ENCODE data around the gene CCDC148. TPM values are rescaled to one million over a fixed set of nuclear protein-coding genes. Genes with fewer than 3 reads are reported as not detected.

The CCDC148 gene
- total RNA-seq, 2 experiments from 2014 or later: 0.16 TPM; not detected in 1

DNA sequence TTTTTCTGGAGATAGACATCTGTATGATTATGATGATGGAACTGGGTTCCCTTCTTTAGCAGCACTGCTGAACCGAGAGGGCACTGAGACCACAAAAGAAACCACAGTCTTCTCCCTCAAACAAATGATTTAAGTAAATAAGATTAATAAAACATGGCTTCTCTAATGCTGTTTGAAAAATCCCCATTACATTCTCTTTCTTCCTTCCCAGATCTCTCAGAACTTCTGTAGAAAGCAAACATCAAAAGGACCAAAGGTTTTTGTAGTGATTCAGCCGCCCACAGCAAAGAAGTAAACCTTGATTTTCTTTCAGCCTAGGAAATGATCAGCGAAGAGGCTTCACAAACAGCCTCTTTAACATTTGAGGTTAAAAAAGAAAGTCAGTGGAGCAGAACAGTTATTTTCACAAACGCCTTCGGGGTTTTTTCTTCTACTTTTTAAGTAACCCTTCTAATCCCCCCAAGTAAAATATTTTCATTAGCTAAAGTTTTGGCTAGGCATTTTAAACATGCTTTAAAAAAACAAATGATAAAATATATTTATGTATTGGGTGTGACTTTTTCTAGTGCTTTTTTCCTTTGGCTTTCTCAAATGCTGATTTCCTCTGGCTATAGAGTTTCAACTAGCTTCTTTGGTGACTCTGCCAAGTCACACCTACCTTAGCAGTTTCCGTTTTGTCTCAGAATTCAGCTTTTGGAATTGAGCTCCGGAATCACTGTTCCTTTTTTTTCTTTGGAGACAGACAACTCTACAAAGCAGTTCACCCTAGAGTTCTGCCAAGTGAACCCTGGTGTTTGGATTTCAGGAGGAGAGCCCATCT is 265.3 kb downstream of the CCDC148 start:
- POLR2A ChIA-PET: no interaction called here
- DNase-seq (no peak), ATAC-seq (peak; percentile 58)
- H3K27ac Mint-ChIP-seq: no peak overlapping the region
- no peaks in the 10 kb centered on the region for H3K36me3 Mint-ChIP-seq (ENCODE audit: low read depth)
- H3K9me3 Mint-ChIP-seq (ENCODE audit: insufficient read depth): no peaks in the 10 kb centered on the region
- no peak overlapping the region for H3K4me3 Mint-ChIP-seq
- H3K4me1 Mint-ChIP-seq (ENCODE audit: low read depth): peaks cover 21% of the 10 kb centered on the region
- peaks cover 16% of the 10 kb centered on the region for H3K27me3 Mint-ChIP-seq (ENCODE audit: low read depth)
- CTCF ChIA-PET: interaction anchor here (0.7 kb wide), 1 partner anchor 12 kb away, joined by 3 read pairs; no protein-coding TSS in a partner anchor

DNA sequence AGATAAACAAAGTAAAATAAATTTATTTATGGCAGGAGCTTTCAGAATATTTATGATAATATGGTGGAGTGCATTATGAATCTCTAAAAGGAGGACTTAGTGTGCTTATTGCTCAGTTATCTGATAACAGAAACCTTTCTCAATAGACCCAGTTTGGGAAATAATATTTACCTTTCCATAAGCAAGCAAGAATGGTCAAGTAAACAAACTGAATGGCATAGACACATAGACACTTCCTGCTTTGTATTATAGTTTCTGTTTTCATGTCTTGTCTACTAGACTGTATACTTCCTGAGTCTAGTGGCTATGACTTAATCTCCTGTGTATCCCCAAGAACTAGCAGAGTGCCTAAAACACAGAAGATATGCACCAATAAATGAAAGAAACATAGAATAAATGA is 267.0 kb downstream of the CCDC148 start:
- no peaks in the 10 kb centered on the region for H3K9me3 Mint-ChIP-seq (ENCODE audit: insufficient read depth)
- ATAC-seq (no peak), DNase-seq (no peak)
- no peaks in the 10 kb centered on the region for H3K36me3 Mint-ChIP-seq (ENCODE audit: low read depth)
- no peak overlapping the region for H3K27ac Mint-ChIP-seq
- H3K27me3 Mint-ChIP-seq (ENCODE audit: low read depth): peaks cover 10% of the 10 kb centered on the region
- ChIA-PET POLR2A (no interaction called here), CTCF (no interaction called here)
- peaks cover 21% of the 10 kb centered on the region for H3K4me1 Mint-ChIP-seq (ENCODE audit: low read depth)
- no peak overlapping the region for H3K4me3 Mint-ChIP-seq

DNA sequence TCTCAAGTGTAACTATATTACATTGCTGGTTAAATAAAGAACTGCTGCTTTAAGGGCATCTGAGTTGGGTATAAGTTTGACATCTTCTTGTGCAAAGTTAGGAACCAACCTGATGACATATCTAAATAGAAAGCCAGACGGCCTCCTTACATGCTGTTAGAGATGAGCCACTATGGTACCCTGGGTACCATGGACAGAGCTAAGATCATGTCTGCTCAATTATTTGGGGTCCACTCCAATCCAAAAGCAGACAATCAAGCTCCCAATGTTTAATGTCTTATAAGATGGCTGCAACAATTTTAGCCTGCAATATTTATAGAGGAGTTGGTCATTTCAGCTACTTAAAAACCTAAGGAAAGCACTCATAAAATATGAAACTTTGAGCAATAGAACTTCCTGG is 268.6 kb downstream of the CCDC148 start:
- ATAC-seq (no peak), DNase-seq (no peak)
- Mint-ChIP-seq H3K4me1 (ENCODE audit: low read depth) (peaks cover 21% of the 10 kb centered on the region), H3K9me3 (ENCODE audit: insufficient read depth) (no peaks in the 10 kb centered on the region), H3K27ac (no peak overlapping the region), H3K36me3 (ENCODE audit: low read depth) (no peaks in the 10 kb centered on the region), H3K4me3 (no peak overlapping the region), H3K27me3 (ENCODE audit: low read depth) (peaks cover 7% of the 10 kb centered on the region)
- CTCF ChIA-PET: no interaction called here
- POLR2A ChIA-PET: no interaction called here

DNA sequence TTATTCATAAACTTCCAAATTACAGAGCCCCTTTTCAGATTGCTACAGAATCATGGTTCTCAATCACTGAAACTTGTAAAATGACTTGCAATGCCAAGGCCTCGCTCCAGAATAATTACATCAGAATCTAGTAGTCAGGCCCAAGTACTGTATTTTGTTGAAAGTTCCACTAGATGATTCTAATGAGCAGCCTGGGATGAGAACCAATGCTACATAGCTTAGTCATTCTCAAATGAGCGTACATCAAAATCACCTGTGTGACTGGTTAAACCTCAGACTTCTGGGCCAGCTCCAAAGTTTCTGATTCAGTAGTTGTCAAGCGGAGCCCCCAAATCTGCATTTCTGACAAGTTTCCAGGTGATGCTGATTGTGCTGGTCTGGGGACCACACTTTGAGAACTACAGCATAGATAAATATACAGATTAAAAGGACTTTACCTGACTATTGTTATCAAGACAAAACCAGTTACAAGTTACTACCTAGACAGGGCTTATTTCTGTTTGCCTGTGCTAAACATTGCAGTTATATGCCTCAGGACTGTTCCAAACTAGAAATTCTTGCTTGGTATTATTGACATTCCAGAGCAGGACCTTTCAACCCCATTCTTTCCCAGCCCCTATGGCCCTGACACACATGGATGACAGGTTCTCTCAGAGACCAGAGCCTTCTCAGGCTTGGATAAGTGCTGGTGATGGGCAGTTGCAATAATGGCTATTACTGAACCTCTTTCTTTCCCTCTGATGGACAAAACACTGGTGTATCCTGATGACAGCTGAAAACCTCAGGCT is 271.8 kb downstream of the CCDC148 start:
- POLR2A ChIA-PET: no interaction called here
- H3K27me3 Mint-ChIP-seq (ENCODE audit: low read depth): peaks cover 21% of the 10 kb centered on the region

DNA sequence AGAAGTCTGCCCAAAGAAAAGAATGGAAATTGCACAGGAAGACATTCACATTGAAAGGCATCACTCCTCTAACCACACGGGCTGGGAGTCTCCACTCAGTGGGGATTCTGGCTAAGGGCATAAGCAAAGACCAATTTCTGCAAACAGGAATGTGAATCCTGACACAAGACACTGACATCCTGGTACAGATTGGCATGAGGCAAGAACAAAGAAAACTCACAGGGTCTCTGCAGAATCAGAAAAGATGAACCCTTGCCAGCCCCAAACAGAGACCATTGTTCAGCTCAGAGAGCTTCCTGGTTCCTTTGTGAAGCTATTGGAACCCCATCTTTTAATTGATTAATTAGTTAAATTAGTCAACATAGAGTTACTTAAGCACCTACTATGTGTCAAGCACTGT is 272.6 kb downstream of the CCDC148 start:
- ChIA-PET CTCF (no interaction called here), POLR2A (no interaction called here)
- DNase-seq (no peak), ATAC-seq (no peak)
- peaks cover 17% of the 10 kb centered on the region for H3K27me3 Mint-ChIP-seq (ENCODE audit: low read depth)
- H3K4me3 Mint-ChIP-seq: no peak overlapping the region
- H3K27ac Mint-ChIP-seq: no peak overlapping the region
- H3K36me3 Mint-ChIP-seq (ENCODE audit: low read depth): no peaks in the 10 kb centered on the region
- no peaks in the 10 kb centered on the region for H3K9me3 Mint-ChIP-seq (ENCODE audit: insufficient read depth)
- H3K4me1 Mint-ChIP-seq (ENCODE audit: low read depth): no peaks in the 10 kb centered on the region

More for the DNA sequence above, 271.8 kb downstream of the CCDC148 start:
- DNase-seq: no peak
- H3K4me3 Mint-ChIP-seq: no peak overlapping the region
- no peaks in the 10 kb centered on the region for H3K9me3 Mint-ChIP-seq (ENCODE audit: insufficient read depth)
- no peak for ATAC-seq
- H3K4me1 Mint-ChIP-seq (ENCODE audit: low read depth): peaks cover 4% of the 10 kb centered on the region
- H3K27ac Mint-ChIP-seq: no peak overlapping the region
- CTCF ChIA-PET: no interaction called here
- no peaks in the 10 kb centered on the region for H3K36me3 Mint-ChIP-seq (ENCODE audit: low read depth)

DNA sequence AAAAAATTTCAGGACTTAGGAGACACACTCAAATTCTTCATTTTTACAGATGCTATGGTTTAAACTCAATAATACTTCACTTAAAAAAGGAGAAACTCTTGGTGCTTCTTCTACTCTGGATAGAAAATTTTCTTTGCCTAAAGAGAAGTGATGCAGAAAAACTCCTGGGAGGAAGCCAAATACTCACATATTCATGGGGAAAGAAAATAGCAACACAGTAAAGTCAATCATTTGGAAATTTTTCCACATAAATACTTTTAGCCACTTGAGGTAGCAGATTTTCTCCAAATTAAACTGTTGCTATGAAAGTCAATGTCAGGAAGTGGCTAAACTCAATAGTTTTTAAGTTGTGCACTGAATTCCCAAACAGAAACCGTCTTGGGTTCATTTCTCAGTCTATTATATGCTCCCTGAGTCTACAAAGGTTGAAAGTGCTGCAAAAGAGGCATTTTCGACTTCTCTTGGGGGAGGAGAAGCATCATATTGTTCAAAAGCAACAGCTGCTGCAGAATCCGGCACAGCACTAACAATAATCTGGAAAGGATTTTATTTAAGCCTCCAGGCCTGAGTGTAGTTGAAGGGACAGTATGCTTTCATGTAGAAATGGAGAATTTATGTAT is 273.8 kb downstream of the CCDC148 start:
- no peak for ATAC-seq
- Mint-ChIP-seq H3K36me3 (ENCODE audit: low read depth) (no peaks in the 10 kb centered on the region), H3K27ac (no peak overlapping the region), H3K4me3 (no peak overlapping the region), H3K9me3 (ENCODE audit: insufficient read depth) (no peaks in the 10 kb centered on the region), H3K27me3 (ENCODE audit: low read depth) (peaks cover 21% of the 10 kb centered on the region), H3K4me1 (ENCODE audit: low read depth) (no peaks in the 10 kb centered on the region)
- DNase-seq: no peak
- ChIA-PET CTCF (no interaction called here), POLR2A (interaction anchor here (0.7 kb wide), 1 partner anchor 1002 kb away, joined by 4 read pairs; no protein-coding TSS in a partner anchor)

DNA sequence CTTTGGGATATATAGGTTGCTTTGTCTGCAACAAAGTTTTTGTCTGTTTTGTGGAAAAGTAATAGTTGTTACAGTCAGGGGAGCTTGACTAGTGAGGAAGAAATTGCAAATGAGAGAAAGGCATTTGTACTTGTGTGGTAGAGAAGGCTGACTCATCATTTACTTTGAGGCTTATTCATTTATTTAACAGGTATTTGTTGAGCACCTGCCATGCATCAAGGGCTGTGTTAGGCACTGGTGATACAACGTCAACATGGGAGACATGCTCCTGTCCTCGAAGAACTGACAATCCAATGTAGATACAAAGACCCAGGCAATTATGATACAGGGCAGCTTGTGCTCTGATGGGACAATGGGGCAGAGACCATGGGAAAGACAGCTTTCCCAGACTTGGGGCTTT is 275.4 kb downstream of the CCDC148 start:
- ChIA-PET CTCF (interaction anchor here (3.6 kb wide), 1 partner anchor 573 kb away, joined by 20 read pairs; no protein-coding TSS in a partner anchor), POLR2A (interaction anchor here (0.7 kb wide), 1 partner anchor 141 kb away, joined by 3 read pairs; no protein-coding TSS in a partner anchor)
- no peaks in the 10 kb centered on the region for H3K9me3 Mint-ChIP-seq (ENCODE audit: insufficient read depth)
- DNase-seq (no peak), ATAC-seq (no peak)
- H3K4me1 Mint-ChIP-seq (ENCODE audit: low read depth): no peaks in the 10 kb centered on the region
- peaks cover 22% of the 10 kb centered on the region for H3K27me3 Mint-ChIP-seq (ENCODE audit: low read depth)
- H3K36me3 Mint-ChIP-seq (ENCODE audit: low read depth): no peaks in the 10 kb centered on the region
- no peak overlapping the region for H3K27ac Mint-ChIP-seq
- no peak overlapping the region for H3K4me3 Mint-ChIP-seq

DNA sequence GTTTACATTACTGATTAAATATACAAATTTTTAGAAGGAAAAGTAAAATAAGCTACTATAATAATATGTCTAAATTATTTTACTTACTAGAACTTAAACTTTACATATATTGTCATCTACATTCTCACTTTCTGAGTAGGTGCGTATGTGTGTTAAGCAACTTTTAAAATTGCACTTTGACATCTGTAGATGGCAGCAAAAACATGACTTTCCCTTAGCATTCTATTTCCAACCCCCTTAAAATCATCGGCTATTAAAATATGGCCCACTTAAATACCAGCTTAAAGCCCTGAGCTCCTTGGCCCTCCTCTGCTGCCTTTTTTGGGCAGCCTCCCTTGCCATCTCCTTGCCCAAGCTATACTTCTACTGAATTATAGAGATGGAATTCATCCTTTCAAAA is 276.9 kb downstream of the CCDC148 start:
- ChIA-PET POLR2A (no interaction called here), CTCF (interaction anchor here (0.6 to 3.6 kb wide), 5 partner anchors 12 to 619 kb away, joined by 3 to 20 read pairs (median 4); no protein-coding TSS in a partner anchor)
- ATAC-seq: no peak
- Mint-ChIP-seq H3K27me3 (ENCODE audit: low read depth) (peaks cover 22% of the 10 kb centered on the region), H3K27ac (no peak overlapping the region), H3K4me3 (no peak overlapping the region), H3K36me3 (ENCODE audit: low read depth) (no peaks in the 10 kb centered on the region), H3K9me3 (ENCODE audit: insufficient read depth) (no peaks in the 10 kb centered on the region), H3K4me1 (ENCODE audit: low read depth) (no peaks in the 10 kb centered on the region)
- no peak for DNase-seq

DNA sequence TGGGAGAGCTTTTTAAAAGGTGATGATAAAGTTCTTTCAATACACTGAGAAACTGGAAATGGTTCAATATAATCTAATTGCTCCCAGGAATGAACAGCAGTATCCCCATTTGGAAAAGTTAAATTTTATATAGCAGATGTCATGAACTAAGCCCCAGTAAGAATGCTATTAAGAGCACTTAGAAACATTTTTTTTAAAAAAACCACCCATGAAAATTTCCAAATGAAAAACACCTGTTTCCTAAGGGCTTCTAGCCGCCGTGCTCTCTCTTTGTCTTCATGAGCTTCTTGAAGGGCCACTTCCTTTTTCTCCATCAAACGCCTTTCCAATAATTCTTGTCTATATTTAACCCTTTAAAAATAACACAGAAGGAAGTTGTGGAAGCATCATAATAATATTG is 277.9 kb downstream of the CCDC148 start:
- ChIA-PET POLR2A (no interaction called here), CTCF (interaction anchor here (3.3 to 3.6 kb wide), 2 partner anchors 567 to 575 kb away, joined by 14 to 20 read pairs; no protein-coding TSS in a partner anchor)

DNA sequence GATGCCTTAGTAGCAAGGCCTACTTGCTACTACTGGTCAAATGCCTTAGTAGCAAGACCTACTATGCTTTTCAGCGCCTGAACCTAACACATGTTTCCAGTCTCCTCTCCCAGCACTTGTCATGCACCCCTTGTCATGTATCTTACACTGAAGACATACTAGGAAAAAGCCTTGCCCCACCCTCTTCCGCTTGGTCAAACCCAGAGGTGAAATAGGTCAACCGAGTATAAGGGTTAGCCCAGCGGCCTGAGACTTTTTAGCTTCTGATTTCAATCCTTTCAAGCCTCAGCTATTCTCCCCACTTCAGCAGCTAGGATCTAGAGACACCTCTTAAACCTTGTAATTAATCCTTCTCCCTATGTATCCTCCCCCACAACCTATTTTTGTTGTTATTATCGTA is 281.6 kb downstream of the CCDC148 start:
- H3K9me3 Mint-ChIP-seq (ENCODE audit: insufficient read depth): no peaks in the 10 kb centered on the region
- no peak overlapping the region for H3K27ac Mint-ChIP-seq
- no peaks in the 10 kb centered on the region for H3K36me3 Mint-ChIP-seq (ENCODE audit: low read depth)
- no peak overlapping the region for H3K4me3 Mint-ChIP-seq
- peaks cover 11% of the 10 kb centered on the region for H3K27me3 Mint-ChIP-seq (ENCODE audit: low read depth)
- no peak for ATAC-seq
- H3K4me1 Mint-ChIP-seq (ENCODE audit: low read depth): no peaks in the 10 kb centered on the region
- no peak for DNase-seq
- ChIA-PET POLR2A (no interaction called here), CTCF (interaction anchor here (0.8 kb wide), 1 partner anchor 151 kb away, joined by 3 read pairs; no protein-coding TSS in a partner anchor)

More for the DNA sequence above, 277.9 kb downstream of the CCDC148 start:
- no peak for DNase-seq
- no peaks in the 10 kb centered on the region for H3K4me1 Mint-ChIP-seq (ENCODE audit: low read depth)
- ATAC-seq: no peak
- no peak overlapping the region for H3K4me3 Mint-ChIP-seq
- no peaks in the 10 kb centered on the region for H3K9me3 Mint-ChIP-seq (ENCODE audit: insufficient read depth)
- peaks cover 22% of the 10 kb centered on the region for H3K27me3 Mint-ChIP-seq (ENCODE audit: low read depth)
- no peaks in the 10 kb centered on the region for H3K36me3 Mint-ChIP-seq (ENCODE audit: low read depth)
- no peak overlapping the region for H3K27ac Mint-ChIP-seq

DNA sequence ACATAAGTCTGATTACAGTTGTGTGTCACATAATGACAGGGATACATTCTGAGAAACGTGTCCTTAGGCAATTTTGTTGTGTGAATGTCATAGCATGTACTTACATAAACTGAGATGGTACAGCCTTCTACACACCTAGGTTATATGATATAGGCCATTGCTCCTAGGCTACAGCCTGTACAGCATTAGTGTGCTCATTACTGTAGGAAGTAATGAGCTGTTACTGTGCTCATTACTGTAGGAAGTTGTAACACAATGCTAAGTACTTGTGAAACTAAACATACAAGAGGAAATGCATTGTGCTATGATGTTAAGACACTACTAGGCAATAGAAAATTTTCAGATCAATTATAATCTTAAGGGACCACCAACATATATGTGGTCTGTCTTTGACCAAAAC is 282.1 kb downstream of the CCDC148 start:
- H3K4me3 Mint-ChIP-seq: no peak overlapping the region
- no peaks in the 10 kb centered on the region for H3K36me3 Mint-ChIP-seq (ENCODE audit: low read depth)
- CTCF ChIA-PET: no interaction called here
- peaks cover 11% of the 10 kb centered on the region for H3K27me3 Mint-ChIP-seq (ENCODE audit: low read depth)
- ATAC-seq: no peak
- no peak for DNase-seq
- no peaks in the 10 kb centered on the region for H3K4me1 Mint-ChIP-seq (ENCODE audit: low read depth)
- no peaks in the 10 kb centered on the region for H3K9me3 Mint-ChIP-seq (ENCODE audit: insufficient read depth)
- no peak overlapping the region for H3K27ac Mint-ChIP-seq
- POLR2A ChIA-PET: no interaction called here

DNA sequence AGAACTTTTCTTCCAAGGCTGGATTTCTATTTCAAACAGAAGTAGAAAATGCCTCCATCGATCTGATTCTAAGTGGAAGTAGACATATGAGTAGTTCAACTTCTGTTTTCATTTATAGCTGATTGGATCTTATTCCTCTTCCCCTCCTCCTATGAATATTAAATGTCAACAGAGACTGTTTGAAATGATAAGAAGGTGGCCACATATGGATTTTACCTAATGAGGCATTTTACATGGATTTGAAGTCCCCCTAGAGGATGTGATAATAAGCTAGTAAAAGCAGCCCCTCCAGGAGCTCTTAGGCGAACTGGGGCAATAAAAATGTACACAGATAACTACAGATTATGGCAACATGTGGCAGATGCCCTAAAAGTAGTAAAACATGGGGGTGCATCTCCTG is 283.8 kb downstream of the CCDC148 start:
- H3K9me3 Mint-ChIP-seq (ENCODE audit: insufficient read depth): no peaks in the 10 kb centered on the region
- no peak for ATAC-seq
- no peak overlapping the region for H3K4me3 Mint-ChIP-seq
- H3K4me1 Mint-ChIP-seq (ENCODE audit: low read depth): no peaks in the 10 kb centered on the region
- CTCF ChIA-PET: no interaction called here
- no peak overlapping the region for H3K27ac Mint-ChIP-seq
- DNase-seq: no peak
- peaks cover 11% of the 10 kb centered on the region for H3K27me3 Mint-ChIP-seq (ENCODE audit: low read depth)
- POLR2A ChIA-PET: no interaction called here
- H3K36me3 Mint-ChIP-seq (ENCODE audit: low read depth): no peaks in the 10 kb centered on the region

All from activated CD8-positive, alpha-beta T cell treated with anti-CD3 and anti-CD28 coated beads, Interleukin-2, amount 10 ng/mL, durations not matched to agents 7 days and 5 days (primary cell).